Measurements from ENCODE around the gene CYP26B1. TPM values are rescaled to one million over a fixed set of nuclear protein-coding genes. Genes with fewer than 3 reads are reported as not detected.

The CYP26B1 gene
- total and polyA plus RNA-seq, 2 donors (not counting 3 experiments of a cell fraction or from before 2014, with no cell fraction given): 0.30 to 1.1 TPM

DNA sequence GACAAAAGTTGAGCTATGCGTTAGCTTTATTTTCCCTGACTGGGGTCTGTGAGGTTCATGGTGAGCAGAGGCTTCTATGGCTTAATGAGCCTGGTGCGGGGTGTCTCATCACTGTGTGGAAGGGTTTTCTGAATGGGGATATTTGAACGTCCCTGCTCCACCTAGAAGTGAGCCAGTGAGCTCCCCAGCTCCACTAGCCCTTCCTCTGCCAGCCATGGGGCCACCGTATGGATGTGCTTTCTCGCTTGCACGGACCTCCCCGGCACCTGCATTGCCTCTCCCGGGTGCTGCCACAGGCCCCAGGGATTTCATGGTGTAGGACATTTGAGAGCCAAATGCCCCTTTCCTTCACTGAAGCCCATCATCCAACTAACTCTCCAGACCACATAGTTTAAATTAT lies 37.8 kb downstream of the CYP26B1 start:
- ChIA-PET CTCF (interaction anchor here (0.9 to 1.5 kb wide), 2 partner anchors 40 to 186 kb away, joined by 3 to 5 read pairs; no protein-coding TSS in a partner anchor), POLR2A (no interaction called here)
- Histone ChIP-seq H3K9me1 (replicated peaks; ENCODE audit: control insufficient read depth, extremely low read depth, insufficient read depth, low read length) (no peaks in the 10 kb centered on the region), H3K4me3 (replicated peaks in 1 of 3; ENCODE audit: insufficient read depth in 1 of 3, low read depth in 1 of 3, low read length in 3 of 3) (no peak overlapping the region), H3K4me2 (ENCODE audit: insufficient read depth, low read length) (no peak overlapping the region), H2AFZ (ENCODE audit: low read depth, low read length) (no peak overlapping the region), H3K27ac (ENCODE audit: insufficient read depth, low read depth, low read length) (no peak overlapping the region), H3K79me2 (ENCODE audit: control insufficient read depth, insufficient read depth, low read length) (no peaks in the 10 kb centered on the region), H3K9me3 (replicated peaks; ENCODE audit: control insufficient read depth, insufficient read depth, low read length) (no peaks in the 10 kb centered on the region), H3K27me3 (ENCODE audit: control insufficient read depth in 2 of 2, insufficient read depth in 2 of 2, low read length in 2 of 2) (no peaks in the 10 kb centered on the region), H4K20me1 (replicated peaks; ENCODE audit: control insufficient read depth, extremely low read depth, insufficient read depth, low read length) (no peaks in the 10 kb centered on the region), H3K36me3 (ENCODE audit: control insufficient read depth in 2 of 2, extremely low read depth in 1 of 2, insufficient read depth in 2 of 2, low read length in 2 of 2) (no peaks in the 10 kb centered on the region), H3K4me1 (ENCODE audit: control insufficient read depth, extremely low read depth, insufficient read depth, low read length) (no peaks in the 10 kb centered on the region), H3K9ac (replicated peaks; ENCODE audit: extremely low read depth, insufficient read depth, low read length) (no peak overlapping the region)
- no TSS peak for BruUV-seq (replicated peaks)
- dilution Hi-C loops (cut with MboI; ENCODE audit: extremely low pct_ligation_motif_present, low sequenced_read_pairs): no loop called here
- intact Hi-C loops (cut with micrococcal nuclease): no loop called here
- FAIRE-seq (no peak), DNase-seq (ENCODE audit: low read depth, low spot score) (no peak)
- TF ChIP-seq, protein P1, sequence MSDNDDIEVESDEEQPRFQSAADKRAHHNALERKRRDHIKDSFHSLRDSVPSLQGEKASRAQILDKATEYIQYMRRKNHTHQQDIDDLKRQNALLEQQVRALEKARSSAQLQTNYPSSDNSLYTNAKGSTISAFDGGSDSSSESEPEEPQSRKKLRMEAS (IDR thresholded peaks at IDR 0.05; ENCODE audit: insufficient read depth, insufficient read length): no peak
- TF ChIP-seq JUN (IDR thresholded peaks at IDR 0.05; ENCODE audit: borderline replicate concordance, insufficient read depth, insufficient read length, low read depth) (no peak), FOS (IDR thresholded peaks at IDR 0.05; ENCODE audit: borderline replicate concordance, insufficient read depth, low read length) (no peak), GATA2 (IDR thresholded peaks at IDR 0.05; ENCODE audit: insufficient read depth, insufficient read length, low read depth, low read length) (no peak), MYC (IDR thresholded peaks at IDR 0.05; ENCODE audit: low read depth, low read length) (no peak), POLR2AphosphoS5 (IDR thresholded peaks at IDR 0.05; ENCODE audit: insufficient read depth, low read depth, low read length) (no peak), POLR2A (IDR thresholded peaks at IDR 0.05; ENCODE audit: low read depth, low read length) (no peak), EZH2 (IDR thresholded peaks at IDR 0.05; ENCODE audit: borderline replicate concordance, low read depth, low read length, severe bottlenecking) (no peak)
- TF ChIP-seq, protein P2, sequence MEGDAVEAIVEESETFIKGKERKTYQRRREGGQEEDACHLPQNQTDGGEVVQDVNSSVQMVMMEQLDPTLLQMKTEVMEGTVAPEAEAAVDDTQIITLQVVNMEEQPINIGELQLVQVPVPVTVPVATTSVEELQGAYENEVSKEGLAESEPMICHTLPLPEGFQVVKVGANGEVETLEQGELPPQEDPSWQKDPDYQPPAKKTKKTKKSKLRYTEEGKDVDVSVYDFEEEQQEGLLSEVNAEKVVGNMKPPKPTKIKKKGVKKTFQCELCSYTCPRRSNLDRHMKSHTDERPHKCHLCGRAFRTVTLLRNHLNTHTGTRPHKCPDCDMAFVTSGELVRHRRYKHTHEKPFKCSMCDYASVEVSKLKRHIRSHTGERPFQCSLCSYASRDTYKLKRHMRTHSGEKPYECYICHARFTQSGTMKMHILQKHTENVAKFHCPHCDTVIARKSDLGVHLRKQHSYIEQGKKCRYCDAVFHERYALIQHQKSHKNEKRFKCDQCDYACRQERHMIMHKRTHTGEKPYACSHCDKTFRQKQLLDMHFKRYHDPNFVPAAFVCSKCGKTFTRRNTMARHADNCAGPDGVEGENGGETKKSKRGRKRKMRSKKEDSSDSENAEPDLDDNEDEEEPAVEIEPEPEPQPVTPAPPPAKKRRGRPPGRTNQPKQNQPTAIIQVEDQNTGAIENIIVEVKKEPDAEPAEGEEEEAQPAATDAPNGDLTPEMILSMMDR (IDR thresholded peaks at IDR 0.05; ENCODE audit: extremely low read depth in 1 of 2, insufficient read depth in 1 of 2, low read depth in 1 of 2, low read length in 2 of 2): no peak
